Activated CD8-positive, alpha-beta memory T cell treated with anti-CD3 and anti-CD28 coated beads, Interleukin-2, amount 10 ng/mL, durations not matched to agents 7 days and 5 days (primary cell): ENCODE results near the gene AEN. TPM values are rescaled to one million over a fixed set of nuclear protein-coding genes. Genes with fewer than 3 reads are reported as not detected.
"Not testable (repeated sequence)": the region's sequence is repeated elsewhere in the genome, so short reads cannot be mapped to it uniquely, and the experiment has no call there.

Source experiments
- ATAC-seq: fragments of 150-1000 bp; cut with Tn5 transposase; one replicate; pipeline ENCODE4 v1.10.0; 2021; ENCODE audit warnings: moderate library complexity
- CTCF ChIA-PET: fragments of 350-600 bp; sonication (Branson Sonifier 250); formaldehyde crosslinking; loops from one replicate; lab custom pipeline; 2021; ENCODE audit warnings: antibody characterized with exemption; lab: Charles Lee
- DNase-seq: peaks from one replicate; pipeline ENCODE4 v3.0.0-alpha.2; 2020
- H3K27ac Mint-ChIP-seq: one replicate; pipeline ENCODE4 v1.8.0; 2021; ENCODE audit warnings: mild to moderate bottlenecking, mixed read lengths
- H3K27me3 Mint-ChIP-seq: one replicate; pipeline ENCODE4 v1.8.0; 2021; ENCODE audit warnings: mixed read lengths
- H3K36me3 Mint-ChIP-seq: one replicate; pipeline ENCODE4 v1.8.0; 2021; ENCODE audit warnings: mild to moderate bottlenecking, mixed read lengths
- H3K4me1 Mint-ChIP-seq: one replicate; pipeline ENCODE4 v1.8.0; 2021; ENCODE audit warnings: mixed read lengths
- H3K4me3 Mint-ChIP-seq: one replicate; pipeline ENCODE4 v1.8.0; 2021; ENCODE audit warnings: mild to moderate bottlenecking, moderate library complexity, mixed read lengths
- H3K9me3 Mint-ChIP-seq: one replicate; pipeline ENCODE4 v1.8.0; 2022; ENCODE audit warnings: low read depth, mixed read lengths
- total RNA-seq, 2 experiments: library from RNA; stranded (reverse); gene quantifications; one replicate each; pipeline ENCODE4 v1.2.3, GENCODE V29; 2021

AEN gene
- total RNA-seq, 2 experiments from 2014 or later = 55.7 to 57.4 TPM

DNA sequence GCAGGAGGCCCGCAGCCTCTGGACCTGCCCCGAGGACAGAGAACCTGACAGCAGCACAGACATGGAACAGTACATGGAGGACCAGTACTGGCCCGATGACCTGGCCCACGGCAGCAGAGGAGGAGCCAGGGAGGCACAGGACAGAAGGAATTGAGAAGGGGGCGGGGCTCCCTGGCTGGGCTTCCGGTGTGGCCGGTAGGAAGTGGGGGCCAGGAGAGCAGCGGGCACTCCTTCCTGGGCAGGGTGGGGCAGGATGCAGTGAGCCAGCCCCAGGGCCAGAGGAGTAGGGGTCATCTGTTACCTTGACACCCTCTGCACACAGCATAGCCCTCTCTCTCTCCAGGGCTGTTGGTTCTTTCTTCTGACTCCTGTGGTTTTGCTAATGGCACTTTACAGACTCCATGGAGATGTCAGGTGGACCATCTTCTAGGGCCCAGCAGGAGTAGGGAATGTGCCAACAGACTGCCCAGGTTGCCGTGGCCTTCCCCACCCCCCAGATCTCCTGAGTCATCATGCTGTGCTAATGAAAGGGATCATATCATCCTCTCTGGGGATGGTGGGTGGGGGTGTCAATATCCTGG, 9.1 kb downstream of the AEN start:
- Mint-ChIP-seq H3K4me1 (peaks cover 89% of the 10 kb centered on the region), H3K27me3 (no peaks in the 10 kb centered on the region), H3K4me3 (peak overlapping the region; percentile 32), H3K36me3 (peaks cover 70% of the 10 kb centered on the region), H3K27ac (peak overlapping the region; percentile 87), H3K9me3 (no peaks in the 10 kb centered on the region)
- DNase-seq (peak; percentile 78), ATAC-seq (peak; percentile 65)
- CTCF ChIA-PET = interaction anchor here (1.5 kb wide), 1 partner anchor 8 kb away, joined by 5 read pairs; no protein-coding TSS in a partner anchor

DNA sequence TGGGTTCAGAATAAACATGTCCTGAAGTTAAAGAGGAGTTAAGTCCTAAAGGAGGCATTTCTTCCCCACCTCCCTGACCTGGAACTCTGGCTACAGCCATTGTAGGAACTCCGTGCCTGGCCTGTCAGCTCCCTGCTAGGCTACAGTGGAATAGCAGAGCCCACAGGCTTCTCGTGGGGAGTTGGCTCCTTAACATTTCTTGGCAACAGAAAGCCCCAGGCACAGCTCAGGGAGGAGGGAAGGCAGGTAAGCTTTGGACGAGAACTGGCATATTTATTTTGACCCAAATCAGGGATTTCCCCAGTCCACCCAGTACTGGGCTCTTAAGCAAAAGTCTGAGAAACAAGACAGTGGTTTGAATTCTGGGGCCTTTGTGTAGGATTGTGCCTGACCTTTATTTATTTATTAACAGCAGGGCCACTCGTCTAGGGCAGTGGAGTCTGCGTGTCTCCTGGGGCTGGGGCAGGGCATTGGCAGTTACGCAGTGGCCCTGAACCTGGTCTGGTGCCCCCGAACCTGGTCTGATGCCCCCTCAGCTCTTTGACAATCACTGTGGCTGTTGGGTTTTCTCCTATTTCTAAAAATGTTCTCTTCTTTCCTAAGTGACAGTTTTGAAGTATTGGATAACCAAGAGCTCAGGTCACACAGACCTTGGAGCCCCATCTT, 9.8 kb downstream of the AEN start:
- CTCF ChIA-PET = interaction anchor here (1.5 kb wide), 1 partner anchor 9 kb away, joined by 5 read pairs; no protein-coding TSS in a partner anchor
- H3K4me3 Mint-ChIP-seq = no peak overlapping the region
- peaks cover 68% of the 10 kb centered on the region for H3K36me3 Mint-ChIP-seq
- DNase-seq (no peak), ATAC-seq (no peak)
- peaks cover 89% of the 10 kb centered on the region for H3K4me1 Mint-ChIP-seq
- no peaks in the 10 kb centered on the region for H3K9me3 Mint-ChIP-seq
- H3K27me3 Mint-ChIP-seq = no peaks in the 10 kb centered on the region
- H3K27ac Mint-ChIP-seq = peak overlapping the region; percentile 87

DNA sequence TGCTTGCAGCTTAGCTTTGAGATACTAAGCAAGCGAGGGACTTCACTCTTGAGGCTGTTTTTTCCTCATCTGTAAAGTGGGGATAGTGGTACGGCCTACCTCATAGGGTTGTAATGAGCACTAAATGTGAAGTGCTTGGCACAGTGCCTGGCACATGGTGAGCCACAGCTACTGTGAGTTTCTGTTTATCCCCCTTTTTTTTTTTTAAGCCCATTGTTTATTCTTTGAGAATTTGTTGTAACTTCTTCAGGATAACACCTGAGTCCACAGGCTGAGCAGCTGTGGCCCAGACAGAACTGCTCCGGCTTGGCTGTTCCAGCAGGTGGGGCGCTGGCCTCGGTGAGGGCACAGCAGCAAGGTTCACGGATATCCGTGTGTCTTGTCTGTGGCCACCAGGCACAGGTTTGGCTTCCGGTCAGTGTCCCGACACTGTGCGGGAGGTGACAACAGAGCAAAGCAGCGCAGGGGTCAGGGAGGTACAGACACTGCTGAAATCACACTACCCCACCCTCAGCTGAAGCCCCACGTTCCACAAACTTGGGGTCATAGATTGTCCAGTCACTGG, 10.4 kb downstream of the AEN start:
- peaks cover 89% of the 10 kb centered on the region for H3K4me1 Mint-ChIP-seq
- no peaks in the 10 kb centered on the region for H3K9me3 Mint-ChIP-seq
- H3K4me3 Mint-ChIP-seq = no peak overlapping the region
- CTCF ChIA-PET = interaction anchor here (1.5 to 2.6 kb wide), 2 partner anchors 8 to 10 kb away, joined by 5 to 8 read pairs; no protein-coding TSS in a partner anchor
- ATAC-seq (no peak), DNase-seq (no peak)
- H3K36me3 Mint-ChIP-seq = peaks cover 65% of the 10 kb centered on the region
- no peaks in the 10 kb centered on the region for H3K27me3 Mint-ChIP-seq
- peak overlapping the region; percentile 87 for H3K27ac Mint-ChIP-seq

DNA sequence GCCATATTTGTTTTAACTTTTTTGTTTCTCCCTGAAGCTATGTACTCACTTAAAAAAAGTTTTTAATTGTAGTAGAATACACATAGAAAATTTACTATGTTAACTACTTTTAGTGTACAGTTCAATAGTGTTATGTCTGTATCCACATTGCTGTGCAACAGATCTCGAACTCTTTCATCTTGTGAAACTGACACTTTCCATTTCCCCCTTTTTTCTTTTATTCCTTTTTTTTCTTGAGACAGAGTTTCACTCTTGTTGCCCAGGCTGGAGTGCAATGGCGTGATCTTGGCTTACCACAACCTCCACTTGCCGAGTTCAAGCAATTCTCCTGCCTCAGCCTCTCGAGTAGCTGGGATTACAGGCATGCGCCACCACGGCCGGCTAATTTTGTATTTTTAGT, 11.7 kb downstream of the AEN start:
- Mint-ChIP-seq H3K36me3 (peaks cover 63% of the 10 kb centered on the region), H3K4me1 (peaks cover 89% of the 10 kb centered on the region), H3K27ac (peak overlapping the region; percentile 99)
- H3K9me3 Mint-ChIP-seq, H3K4me3 Mint-ChIP-seq, ATAC-seq, DNase-seq, H3K27me3 Mint-ChIP-seq: not testable (repeated sequence)
- CTCF ChIA-PET = interaction anchor here (1.0 to 2.6 kb wide), 2 partner anchors 9 to 166 kb away, joined by 3 to 8 read pairs; partner anchors contain the start of genes MRPL46 and MRPS11

DNA sequence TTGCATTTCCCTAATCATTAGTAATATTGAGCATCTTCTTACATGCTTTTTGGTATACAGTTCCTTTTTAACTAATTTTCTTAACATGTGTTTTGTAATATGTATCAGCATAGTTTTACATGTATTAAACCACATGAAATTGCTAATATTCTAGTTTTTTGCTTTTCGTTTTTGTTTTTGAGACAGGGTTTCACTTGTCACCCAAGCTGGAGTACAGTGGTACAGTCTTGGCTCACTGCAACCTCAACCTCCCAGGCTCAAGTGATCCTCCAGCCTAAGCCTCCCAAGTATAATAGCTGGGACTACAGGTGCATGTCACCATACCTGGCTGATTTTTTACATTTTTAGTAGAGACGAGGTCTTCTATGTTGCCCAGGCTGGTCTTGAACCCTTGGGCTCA, 13.3 kb downstream of the AEN start:
- H3K27me3 Mint-ChIP-seq = no peaks in the 10 kb centered on the region
- CTCF ChIA-PET = interaction anchor here (1.3 to 2.9 kb wide), 3 partner anchors 10 to 30 kb away, joined by 3 to 34 read pairs (median 10); partner anchors contain the start of gene AEN
- H3K4me3 Mint-ChIP-seq = no peak overlapping the region
- no peak for DNase-seq
- peaks cover 83% of the 10 kb centered on the region for H3K4me1 Mint-ChIP-seq
- H3K9me3 Mint-ChIP-seq = no peaks in the 10 kb centered on the region
- peak overlapping the region; percentile 99 for H3K27ac Mint-ChIP-seq
- no peak for ATAC-seq
- H3K36me3 Mint-ChIP-seq = peaks cover 57% of the 10 kb centered on the region

DNA sequence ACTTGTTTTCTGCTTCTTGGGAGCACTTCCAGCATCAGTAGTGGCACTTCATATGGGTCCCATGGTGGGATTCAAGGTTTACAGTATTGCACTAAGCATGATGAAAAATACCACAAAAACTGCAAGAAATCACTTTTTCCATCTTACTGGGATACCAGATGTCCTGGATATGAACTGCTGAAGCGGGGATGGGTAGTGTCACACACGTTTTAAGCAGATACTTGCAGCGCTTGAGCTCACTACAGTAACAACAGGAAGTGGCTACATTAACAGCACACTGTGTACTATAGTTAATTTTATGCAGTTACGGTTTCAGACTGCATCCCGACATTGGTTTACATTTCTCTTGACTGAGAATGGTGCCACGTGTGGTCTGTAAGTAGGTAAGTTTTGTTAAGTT, 14.2 kb downstream of the AEN start:
- peak overlapping the region; percentile 69 for H3K4me3 Mint-ChIP-seq
- CTCF ChIA-PET = interaction anchor here (1.2 to 2.9 kb wide), 4 partner anchors 9 to 269 kb away, joined by 4 to 34 read pairs (median 8); partner anchors contain the start of gene AEN
- ATAC-seq (peak; percentile 26), DNase-seq (peak; percentile 73)
- no peaks in the 10 kb centered on the region for H3K9me3 Mint-ChIP-seq
- peaks cover 81% of the 10 kb centered on the region for H3K4me1 Mint-ChIP-seq
- peak overlapping the region; percentile 99 for H3K27ac Mint-ChIP-seq
- no peaks in the 10 kb centered on the region for H3K27me3 Mint-ChIP-seq
- peaks cover 57% of the 10 kb centered on the region for H3K36me3 Mint-ChIP-seq

DNA sequence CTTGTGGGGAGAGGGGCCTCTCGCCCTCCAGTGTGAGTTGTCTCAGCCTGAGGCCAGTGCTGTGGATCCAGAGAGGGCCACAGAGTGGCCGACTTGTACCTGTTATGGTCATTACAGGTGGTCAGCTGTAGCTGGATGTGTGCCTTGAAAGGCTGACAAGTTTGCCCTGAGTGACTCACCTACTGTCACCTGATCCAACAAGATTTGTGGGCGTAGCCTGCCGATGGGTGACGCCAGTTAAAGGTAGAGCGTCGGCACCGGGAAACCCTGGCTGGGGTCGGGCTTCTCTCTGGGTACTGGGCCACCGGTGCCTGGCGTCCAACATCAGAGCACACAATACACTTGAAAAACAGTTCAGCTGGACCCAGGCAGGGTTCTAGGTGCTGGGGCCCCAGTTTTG, 14.9 kb downstream of the AEN start:
- peaks cover 54% of the 10 kb centered on the region for H3K36me3 Mint-ChIP-seq
- peak overlapping the region; percentile 69 for H3K4me3 Mint-ChIP-seq
- H3K27me3 Mint-ChIP-seq = no peaks in the 10 kb centered on the region
- CTCF ChIA-PET = interaction anchor here (1.2 to 2.9 kb wide), 4 partner anchors 10 to 269 kb away, joined by 4 to 34 read pairs (median 8); partner anchors contain the start of gene AEN
- DNase-seq (peak; percentile 85), ATAC-seq (peak; percentile 6)
- H3K4me1 Mint-ChIP-seq = peaks cover 76% of the 10 kb centered on the region
- no peaks in the 10 kb centered on the region for H3K9me3 Mint-ChIP-seq
- peak overlapping the region; percentile 99 for H3K27ac Mint-ChIP-seq

DNA sequence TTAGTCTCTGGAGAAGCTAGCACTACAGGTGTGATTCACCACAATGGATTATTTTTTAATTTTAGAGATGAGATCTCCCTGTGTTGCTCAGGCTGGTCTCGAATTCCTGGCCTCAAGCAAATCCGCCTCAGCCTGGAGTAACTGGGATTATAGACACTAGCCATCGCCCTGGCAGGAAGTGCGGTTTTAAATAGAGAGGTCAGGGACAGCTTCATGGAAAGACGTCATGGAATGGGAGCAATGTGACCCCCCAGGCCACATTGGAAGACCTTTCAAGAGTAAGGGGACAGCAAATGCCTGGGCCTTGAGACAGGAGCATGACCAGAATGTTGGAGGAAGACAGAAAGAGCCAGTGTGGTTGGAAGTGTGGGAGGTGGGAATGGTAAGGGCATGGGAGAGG, 15.5 kb downstream of the AEN start:
- Mint-ChIP-seq H3K4me3 (peak overlapping the region; percentile 94), H3K27ac (peak overlapping the region; percentile 99), H3K27me3 (no peaks in the 10 kb centered on the region), H3K36me3 (peaks cover 52% of the 10 kb centered on the region), H3K4me1 (peaks cover 76% of the 10 kb centered on the region), H3K9me3 (no peaks in the 10 kb centered on the region)
- CTCF ChIA-PET = interaction anchor here (1.5 to 2.9 kb wide), 2 partner anchors 10 to 12 kb away, joined by 4 to 34 read pairs; no protein-coding TSS in a partner anchor
- DNase-seq (no peak), ATAC-seq (no peak)

DNA sequence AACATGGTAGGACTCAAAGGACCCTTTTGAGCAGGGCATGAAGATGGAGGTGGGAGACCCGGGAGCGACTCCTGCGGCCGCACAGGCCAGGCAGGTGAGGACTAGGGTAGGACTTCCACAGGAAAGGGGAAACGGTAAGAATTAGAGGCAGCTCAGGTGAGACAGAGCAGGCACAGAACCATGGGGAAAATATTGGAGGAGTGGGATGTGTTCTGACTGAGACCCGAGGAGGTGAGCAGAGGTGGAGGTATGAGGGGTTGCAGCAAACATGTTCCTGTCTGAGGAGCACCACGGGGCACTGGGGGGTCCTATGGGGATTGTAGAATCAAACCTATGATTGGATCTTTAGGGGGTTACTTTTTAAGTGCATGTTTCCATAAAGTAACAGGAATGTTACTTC, 16.3 kb downstream of the AEN start:
- no peaks in the 10 kb centered on the region for H3K9me3 Mint-ChIP-seq

DNA sequence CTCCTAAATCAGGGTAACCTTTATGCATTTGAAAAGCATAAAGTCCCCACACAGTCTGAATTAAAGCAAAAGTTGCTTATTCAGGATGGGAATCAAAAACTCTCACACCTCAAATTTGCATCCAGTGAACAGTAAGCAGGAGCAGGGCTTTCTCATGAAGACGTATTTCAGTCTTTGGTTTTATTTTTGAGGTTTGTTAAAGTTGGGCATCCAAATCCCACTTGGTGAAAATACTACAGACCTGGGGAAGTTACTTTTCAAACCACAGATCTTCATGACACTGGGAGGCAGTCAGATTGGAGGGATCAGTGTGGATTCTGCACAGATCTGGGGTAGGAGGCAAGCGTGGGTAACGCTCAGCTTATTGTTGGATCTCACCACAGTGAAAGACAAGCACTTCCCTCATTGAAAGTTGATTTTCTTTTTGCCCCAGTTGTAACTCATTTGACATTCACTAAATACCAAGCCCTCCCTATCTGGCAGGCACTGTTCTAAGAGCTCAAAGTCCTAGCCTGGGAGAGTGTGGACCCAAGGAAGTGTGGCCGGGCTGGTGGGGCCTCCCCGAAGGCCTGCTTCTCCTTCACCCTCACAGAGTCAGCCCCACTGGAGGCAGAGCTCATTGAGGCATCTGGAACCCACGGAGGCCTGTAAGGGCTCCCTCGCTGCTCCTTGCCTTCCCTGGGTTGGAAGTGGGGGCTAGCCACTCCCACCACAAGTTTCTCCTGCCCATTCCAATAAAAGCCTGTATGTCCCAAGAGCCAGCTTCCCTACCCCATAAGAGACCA, 16.9 kb downstream of the AEN start:
- peaks cover 51% of the 10 kb centered on the region for H3K36me3 Mint-ChIP-seq

More for the DNA sequence above, 16.3 kb downstream of the AEN start:
- H3K27me3 Mint-ChIP-seq = no peaks in the 10 kb centered on the region
- CTCF ChIA-PET = no interaction called here
- H3K4me3 Mint-ChIP-seq = peak overlapping the region; percentile 94
- H3K27ac Mint-ChIP-seq = peak overlapping the region; percentile 99
- H3K36me3 Mint-ChIP-seq = peaks cover 51% of the 10 kb centered on the region
- peaks cover 75% of the 10 kb centered on the region for H3K4me1 Mint-ChIP-seq
- DNase-seq (no peak), ATAC-seq (no peak)

DNA sequence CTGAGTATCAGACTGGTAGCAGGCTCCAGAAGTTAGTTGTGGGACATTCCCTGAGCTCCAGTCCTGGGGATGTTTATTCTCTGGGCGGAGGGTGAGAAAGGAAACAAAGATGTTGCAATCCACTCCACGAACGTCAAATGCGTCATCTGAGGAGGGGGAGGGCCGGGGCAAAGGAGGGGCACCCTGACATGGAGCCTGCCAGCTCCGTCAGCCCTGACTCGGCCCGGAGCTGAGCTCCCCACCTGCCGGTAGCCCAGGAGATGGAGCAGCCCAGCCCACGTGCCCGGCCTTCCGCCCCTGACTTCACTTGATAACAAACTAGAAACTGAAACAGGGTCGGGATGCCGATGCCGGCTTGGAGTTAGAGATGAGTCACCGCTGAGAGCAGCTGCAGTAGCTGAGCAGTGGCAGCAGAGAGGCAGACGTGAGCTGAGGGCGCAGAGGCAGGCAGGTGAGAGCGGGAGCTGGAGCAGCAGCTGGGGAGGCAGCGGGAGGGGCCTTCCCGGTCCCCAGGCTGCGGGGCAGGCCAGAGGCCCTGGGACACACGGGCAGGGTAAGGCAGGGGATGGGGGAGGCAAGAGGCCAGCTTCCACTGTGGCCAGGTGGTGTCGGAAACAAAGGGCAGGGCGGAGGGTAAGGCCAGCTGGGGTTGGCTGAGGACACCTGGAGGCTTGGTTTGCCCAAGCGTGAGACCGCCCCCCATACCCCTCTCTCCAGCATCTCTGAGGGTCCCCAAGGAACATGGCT, 17.7 kb downstream of the AEN start, which contains the start of gene ISG20:
TSS of gene ISG20 (plus strand) at position 391 of the 747 bp plus-strand sequence. CDS start at position 742, 351 bp downstream.
- no peaks in the 10 kb centered on the region for H3K9me3 Mint-ChIP-seq
- CTCF ChIA-PET = interaction anchor here (0.8 to 1.6 kb wide), 8 partner anchors 9 to 171 kb away, joined by 3 to 8 read pairs (median 4); partner anchors contain the start of genes MRPL46 and MRPS11
- H3K27ac Mint-ChIP-seq = peak within 1 kb of the TSS; percentile 99
- H3K36me3 Mint-ChIP-seq = peaks cover 53% of the 10 kb centered on the region
- peak; percentile 99 for DNase-seq
- ATAC-seq = peak; percentile 83
- H3K4me3 Mint-ChIP-seq = peak within 1 kb of the TSS; percentile 94
- H3K4me1 Mint-ChIP-seq = peaks cover 75% of the 10 kb centered on the region
- no peaks in the 10 kb centered on the region for H3K27me3 Mint-ChIP-seq

More for the DNA sequence above, 16.9 kb downstream of the AEN start:
- no peak for DNase-seq
- Mint-ChIP-seq H3K27me3 (no peaks in the 10 kb centered on the region), H3K4me1 (peaks cover 74% of the 10 kb centered on the region), H3K4me3 (peak overlapping the region; percentile 94), H3K9me3 (no peaks in the 10 kb centered on the region), H3K27ac (peak overlapping the region; percentile 99)
- CTCF ChIA-PET = interaction anchor here (0.8 to 1.6 kb wide), 7 partner anchors 9 to 170 kb away, joined by 3 to 8 read pairs (median 4); partner anchors contain the start of genes MRPL46 and MRPS11
- no peak for ATAC-seq
